ENCODE measurements around the gene HERPUD1.
A peak's percentile ranks its signal among the peaks of the same experiment; 100 is the strongest.

Gene HERPUD1

GRCh38 chr16:56936491-56936890, 4.5 kb downstream of the HERPUD1 start:
- no peak for DNase-seq (ENCODE audit: low spot score)

- DNase-seq (ENCODE audit: low spot score): no peak
Measured at GRCh38 chr16:56936950-56937349, 5.0 kb downstream of the HERPUD1 start.

- no peak for DNase-seq (ENCODE audit: low spot score)
Measured at GRCh38 chr16:56938664-56939513, 6.9 kb downstream of the HERPUD1 start.

- DNase-seq (ENCODE audit: low spot score): no peak
Measured at GRCh38 chr16:56939801-56940200, 7.9 kb downstream of the HERPUD1 start.

- no peak for DNase-seq (ENCODE audit: low spot score)
Measured at GRCh38 chr16:56941092-56941491, 9.2 kb downstream of the HERPUD1 start.

GRCh38 chr16:56941856-56942331, 10.0 kb downstream of the HERPUD1 start:
- DNase-seq (ENCODE audit: low spot score): no peak

- DNase-seq (ENCODE audit: low spot score): no peak
Measured at GRCh38 chr16:56943761-56944375, 11.9 kb downstream of the HERPUD1 start.

GRCh38 chr16:56944954-56945839, 13.3 kb downstream of the HERPUD1 start:
- no peak for DNase-seq (ENCODE audit: low spot score)

- no peak for DNase-seq (ENCODE audit: low spot score)
Measured at GRCh38 chr16:56945847-56946527, 14.0 kb downstream of the HERPUD1 start.

GRCh38 chr16:56946767-56947603, 15.0 kb downstream of the HERPUD1 start:
- no peak for DNase-seq (ENCODE audit: low spot score)

- DNase-seq (ENCODE audit: low spot score): no peak
Measured at GRCh38 chr16:56947604-56947995, 15.7 kb downstream of the HERPUD1 start.

GRCh38 chr16:56948234-56948633, 16.3 kb downstream of the HERPUD1 start:
- DNase-seq (ENCODE audit: low spot score): no peak

- no peak for DNase-seq (ENCODE audit: low spot score)
Measured at GRCh38 chr16:56950051-56950450, 18.1 kb downstream of the HERPUD1 start.

GRCh38 chr16:56950455-56950854, 18.5 kb downstream of the HERPUD1 start:
- DNase-seq (ENCODE audit: low spot score): no peak

- DNase-seq (ENCODE audit: low spot score): peak; percentile 48
Measured at GRCh38 chr16:56950881-56951771, 19.2 kb downstream of the HERPUD1 start.

- no peak for DNase-seq (ENCODE audit: low spot score)
Measured at GRCh38 chr16:56953006-56953405, 21.1 kb downstream of the HERPUD1 start.

GRCh38 chr16:56956076-56956475, 24.1 kb downstream of the HERPUD1 start:
- no peak for DNase-seq (ENCODE audit: low spot score)

- no peak for DNase-seq (ENCODE audit: low spot score)
Measured at GRCh38 chr16:56956756-56957155, 24.8 kb downstream of the HERPUD1 start.

GRCh38 chr16:56960681-56961281, 28.8 kb downstream of the HERPUD1 start:
- DNase-seq (ENCODE audit: low spot score): no peak
